ENCODE measurements around the gene XYLB. TPM values are rescaled to one million over a fixed set of nuclear protein-coding genes. Genes with fewer than 3 reads are reported as not detected.
A peak's percentile ranks its signal among the peaks of the same experiment; 100 is the strongest.

Gene XYLB
- total RNA-seq, 1 experiment from 2014 or later = 3.3 TPM

DNA sequence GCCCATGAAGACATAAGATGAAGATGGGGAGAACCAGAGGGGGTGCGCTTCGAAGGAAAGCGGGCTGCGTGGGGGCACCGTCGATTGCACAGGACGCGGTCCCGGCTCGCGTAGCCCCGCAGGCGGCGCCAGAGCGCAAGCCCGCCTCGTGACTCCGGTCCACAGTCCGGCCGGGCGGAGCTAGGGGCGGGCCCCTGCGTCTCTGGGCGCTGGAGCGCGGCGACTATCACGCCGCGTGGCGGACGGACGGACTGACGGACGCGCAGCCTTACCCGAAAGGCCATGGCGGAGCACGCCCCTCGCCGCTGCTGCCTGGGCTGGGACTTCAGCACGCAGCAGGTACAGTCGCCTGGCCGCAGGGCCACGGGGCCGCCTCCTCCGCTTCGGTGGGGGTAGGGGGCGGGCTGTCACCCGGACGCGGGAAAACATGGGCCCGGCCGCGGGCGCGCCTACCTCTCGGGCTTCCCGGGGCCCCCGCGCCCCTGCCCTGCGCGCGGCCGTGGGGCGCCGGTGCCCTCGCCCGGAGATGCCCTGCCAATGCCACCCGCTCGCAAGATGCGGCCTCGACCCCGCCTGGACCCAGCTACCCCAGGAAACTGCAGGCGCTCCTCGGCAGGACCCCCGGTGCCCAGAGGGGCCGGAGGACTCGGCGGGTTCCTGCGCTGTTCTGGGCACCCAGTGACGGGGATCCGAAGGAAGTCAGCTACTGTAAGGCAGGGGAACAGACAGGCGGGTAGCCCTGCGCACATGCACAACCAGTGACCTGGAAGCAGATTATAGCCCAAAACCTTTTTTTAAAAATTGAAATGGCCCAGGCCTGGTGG, at the start of gene XYLB (continued):
- TF ChIP-seq, protein P1, sequence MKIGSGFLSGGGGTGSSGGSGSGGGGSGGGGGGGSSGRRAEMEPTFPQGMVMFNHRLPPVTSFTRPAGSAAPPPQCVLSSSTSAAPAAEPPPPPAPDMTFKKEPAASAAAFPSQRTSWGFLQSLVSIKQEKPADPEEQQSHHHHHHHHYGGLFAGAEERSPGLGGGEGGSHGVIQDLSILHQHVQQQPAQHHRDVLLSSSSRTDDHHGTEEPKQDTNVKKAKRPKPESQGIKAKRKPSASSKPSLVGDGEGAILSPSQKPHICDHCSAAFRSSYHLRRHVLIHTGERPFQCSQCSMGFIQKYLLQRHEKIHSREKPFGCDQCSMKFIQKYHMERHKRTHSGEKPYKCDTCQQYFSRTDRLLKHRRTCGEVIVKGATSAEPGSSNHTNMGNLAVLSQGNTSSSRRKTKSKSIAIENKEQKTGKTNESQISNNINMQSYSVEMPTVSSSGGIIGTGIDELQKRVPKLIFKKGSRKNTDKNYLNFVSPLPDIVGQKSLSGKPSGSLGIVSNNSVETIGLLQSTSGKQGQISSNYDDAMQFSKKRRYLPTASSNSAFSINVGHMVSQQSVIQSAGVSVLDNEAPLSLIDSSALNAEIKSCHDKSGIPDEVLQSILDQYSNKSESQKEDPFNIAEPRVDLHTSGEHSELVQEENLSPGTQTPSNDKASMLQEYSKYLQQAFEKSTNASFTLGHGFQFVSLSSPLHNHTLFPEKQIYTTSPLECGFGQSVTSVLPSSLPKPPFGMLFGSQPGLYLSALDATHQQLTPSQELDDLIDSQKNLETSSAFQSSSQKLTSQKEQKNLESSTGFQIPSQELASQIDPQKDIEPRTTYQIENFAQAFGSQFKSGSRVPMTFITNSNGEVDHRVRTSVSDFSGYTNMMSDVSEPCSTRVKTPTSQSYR (CRISPR knock-in tag; IDR thresholded peaks at IDR 0.05) = peak; percentile 82
- TF ChIP-seq RORB (CRISPR knock-in tag; IDR thresholded peaks at IDR 0.05) (no peak), NR2C2 (CRISPR knock-in tag; IDR thresholded peaks at IDR 0.05) (peak; percentile 27; the same call in 1 of the 2 replicates), HMGA2 (CRISPR knock-in tag; IDR thresholded peaks at IDR 0.05) (no peak), FOXK1 (CRISPR knock-in tag; IDR thresholded peaks at IDR 0.05) (peak; percentile 88), ZNF263 (CRISPR knock-in tag; IDR thresholded peaks at IDR 0.05; ENCODE audit: low read depth) (no peak), OVOL2 (CRISPR knock-in tag; IDR thresholded peaks at IDR 0.05; ENCODE audit: borderline replicate concordance) (no peak), E2F4 (CRISPR knock-in tag; IDR thresholded peaks at IDR 0.05; ENCODE audit: borderline replicate concordance, low read depth) (peak; percentile 65; the same call in 1 of the 2 replicates), ZBTB43 (CRISPR knock-in tag; IDR thresholded peaks at IDR 0.05) (peak; percentile 85; the same call in 1 of the 2 replicates), ETV6 (CRISPR knock-in tag; IDR thresholded peaks at IDR 0.05) (peak; percentile 86), ZNF396 (CRISPR knock-in tag; IDR thresholded peaks at IDR 0.05; ENCODE audit: borderline replicate concordance) (no peak), FOXP4 (CRISPR knock-in tag; IDR thresholded peaks at IDR 0.05) (peak; percentile 84), ELF4 (CRISPR knock-in tag; IDR thresholded peaks at IDR 0.05; ENCODE audit: low read depth) (0 out of 2 replicates have a peak, but pooled peaks have one; percentile 51), SP1 (CRISPR knock-in tag; conservative IDR thresholded peaks at IDR 0.05) (peak; percentile 88; the same call in 1 of the 2 replicates), FOXP1 (CRISPR knock-in tag; IDR thresholded peaks at IDR 0.05; ENCODE audit: borderline replicate concordance) (peak; percentile 92; the same call in 1 of the 2 replicates), PRRX2 (CRISPR knock-in tag; IDR thresholded peaks at IDR 0.05) (no peak), ZNF232 (CRISPR knock-in tag; IDR thresholded peaks at IDR 0.05) (peak; percentile 82; the same call in 1 of the 2 replicates), RELA (CRISPR knock-in tag; IDR thresholded peaks at IDR 0.05; ENCODE audit: borderline replicate concordance) (no peak), E2F1 (CRISPR knock-in tag; IDR thresholded peaks at IDR 0.05) (peak; percentile 82; the same call in 1 of the 2 replicates)
- TF ChIP-seq, protein P2, sequence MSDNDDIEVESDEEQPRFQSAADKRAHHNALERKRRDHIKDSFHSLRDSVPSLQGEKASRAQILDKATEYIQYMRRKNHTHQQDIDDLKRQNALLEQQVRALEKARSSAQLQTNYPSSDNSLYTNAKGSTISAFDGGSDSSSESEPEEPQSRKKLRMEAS (CRISPR knock-in tag; IDR thresholded peaks at IDR 0.05) = peak; percentile 98
- TF ChIP-seq, protein P3, sequence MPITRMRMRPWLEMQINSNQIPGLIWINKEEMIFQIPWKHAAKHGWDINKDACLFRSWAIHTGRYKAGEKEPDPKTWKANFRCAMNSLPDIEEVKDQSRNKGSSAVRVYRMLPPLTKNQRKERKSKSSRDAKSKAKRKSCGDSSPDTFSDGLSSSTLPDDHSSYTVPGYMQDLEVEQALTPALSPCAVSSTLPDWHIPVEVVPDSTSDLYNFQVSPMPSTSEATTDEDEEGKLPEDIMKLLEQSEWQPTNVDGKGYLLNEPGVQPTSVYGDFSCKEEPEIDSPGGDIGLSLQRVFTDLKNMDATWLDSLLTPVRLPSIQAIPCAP (CRISPR knock-in tag; IDR thresholded peaks at IDR 0.05) = peak; percentile 71; the same call in 1 of the 2 replicates
- TF ChIP-seq, protein P4, sequence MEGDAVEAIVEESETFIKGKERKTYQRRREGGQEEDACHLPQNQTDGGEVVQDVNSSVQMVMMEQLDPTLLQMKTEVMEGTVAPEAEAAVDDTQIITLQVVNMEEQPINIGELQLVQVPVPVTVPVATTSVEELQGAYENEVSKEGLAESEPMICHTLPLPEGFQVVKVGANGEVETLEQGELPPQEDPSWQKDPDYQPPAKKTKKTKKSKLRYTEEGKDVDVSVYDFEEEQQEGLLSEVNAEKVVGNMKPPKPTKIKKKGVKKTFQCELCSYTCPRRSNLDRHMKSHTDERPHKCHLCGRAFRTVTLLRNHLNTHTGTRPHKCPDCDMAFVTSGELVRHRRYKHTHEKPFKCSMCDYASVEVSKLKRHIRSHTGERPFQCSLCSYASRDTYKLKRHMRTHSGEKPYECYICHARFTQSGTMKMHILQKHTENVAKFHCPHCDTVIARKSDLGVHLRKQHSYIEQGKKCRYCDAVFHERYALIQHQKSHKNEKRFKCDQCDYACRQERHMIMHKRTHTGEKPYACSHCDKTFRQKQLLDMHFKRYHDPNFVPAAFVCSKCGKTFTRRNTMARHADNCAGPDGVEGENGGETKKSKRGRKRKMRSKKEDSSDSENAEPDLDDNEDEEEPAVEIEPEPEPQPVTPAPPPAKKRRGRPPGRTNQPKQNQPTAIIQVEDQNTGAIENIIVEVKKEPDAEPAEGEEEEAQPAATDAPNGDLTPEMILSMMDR (IDR thresholded peaks at IDR 0.05) = peak; percentile 37; the same call in 1 of the 2 replicates
